HG02973 (cell line): ENCODE data around the gene DOLPP1.

Experiments
- ATAC-seq: cut with Tn5 transposase; IDR thresholded peaks from one replicate; pipeline ENCODE4 v1.9.1; 2021; ENCODE audit warnings: moderate library complexity; ENCODE audit not compliant: unreplicated experiment

DOLPP1 gene

DNA sequence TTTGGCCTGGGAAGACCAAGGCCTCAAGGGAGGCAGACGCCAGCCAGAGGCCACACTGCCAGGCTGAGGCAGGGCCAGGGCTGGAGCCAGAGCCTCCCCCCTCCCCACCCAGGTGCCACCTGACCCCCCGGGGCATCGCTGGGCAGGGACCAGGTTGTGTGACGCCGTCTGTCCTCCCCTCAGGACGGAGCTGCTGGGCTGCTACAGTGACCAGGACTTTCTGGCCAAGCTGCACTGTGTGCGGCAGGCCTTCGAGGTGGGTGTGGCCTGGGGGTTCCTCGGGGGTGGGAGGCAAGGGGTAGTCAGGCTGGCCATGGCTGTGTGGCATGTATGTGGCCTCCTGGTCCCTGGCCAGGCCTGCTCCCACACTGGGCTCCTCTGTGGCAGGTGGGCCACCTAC lies 17.9 kb upstream of the DOLPP1 start:
- no peak for ATAC-seq

DNA sequence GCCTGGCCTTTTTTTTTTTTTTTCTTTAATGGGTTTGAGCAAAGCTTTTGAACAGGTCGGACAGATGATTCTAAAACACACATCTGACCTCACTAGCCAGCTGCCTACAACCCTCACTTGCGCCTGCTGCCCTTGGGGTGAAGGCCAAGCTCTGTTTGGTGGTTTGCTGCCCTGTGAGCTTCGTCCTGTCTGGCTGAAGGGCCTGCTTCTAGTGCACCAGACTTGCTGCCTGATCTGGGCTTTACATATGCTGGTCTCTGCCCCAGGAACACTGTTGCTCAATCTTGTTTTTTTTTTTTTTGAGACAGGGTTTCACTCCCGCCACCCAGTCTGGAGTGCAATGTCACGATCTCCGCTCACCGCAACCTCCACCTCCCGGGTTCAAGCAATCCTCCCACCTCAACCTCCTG lies 16.4 kb upstream of the DOLPP1 start:
- no peak for ATAC-seq

GRCh38 chr9:129068110-129068509 lies 12.8 kb upstream of the DOLPP1 start:
- ATAC-seq = no peak

DNA sequence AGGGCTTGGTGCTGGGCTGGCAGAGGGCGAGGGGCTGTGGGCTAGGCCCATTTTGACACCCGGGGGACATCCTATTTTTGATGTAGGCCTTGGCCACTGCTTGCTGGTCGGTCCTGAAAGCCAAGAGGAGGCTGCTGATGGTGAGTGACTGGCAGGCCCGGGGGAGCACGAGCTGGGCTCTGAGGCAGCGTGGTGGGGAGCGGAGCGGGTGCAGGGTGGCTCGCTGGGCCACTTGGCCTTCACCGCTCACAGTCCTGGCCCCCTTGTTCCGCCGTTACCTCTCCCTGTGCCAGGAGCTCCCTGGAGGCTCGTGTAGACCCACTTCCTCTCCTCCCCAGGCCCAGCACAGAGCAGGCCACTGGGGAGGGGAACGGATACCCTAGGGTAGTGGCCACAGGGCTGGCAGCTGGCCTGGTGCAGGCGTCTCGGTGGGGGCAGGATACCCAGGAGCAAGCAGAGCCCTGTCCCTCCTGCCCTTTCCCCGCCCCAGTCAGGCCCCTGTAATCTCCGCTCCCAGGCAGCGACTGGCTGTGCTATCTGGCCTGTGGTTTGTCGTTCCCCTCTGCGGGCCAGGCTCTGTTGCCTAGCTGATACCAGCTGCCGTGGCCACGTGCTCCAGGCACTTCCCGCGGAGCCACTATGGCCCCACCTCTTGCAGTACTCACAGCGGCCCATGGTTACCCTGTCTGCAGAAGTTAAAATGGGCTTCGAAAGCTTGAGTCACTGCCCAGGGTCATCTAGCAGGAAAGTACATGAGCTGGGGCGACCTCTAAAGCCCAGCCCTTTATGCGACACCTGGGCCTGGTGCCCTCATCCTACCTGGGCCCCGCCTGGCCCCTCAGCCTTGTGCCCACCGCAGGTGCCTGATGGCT lies 11.7 kb upstream of the DOLPP1 start:
- ATAC-seq = peak; percentile 68

DNA sequence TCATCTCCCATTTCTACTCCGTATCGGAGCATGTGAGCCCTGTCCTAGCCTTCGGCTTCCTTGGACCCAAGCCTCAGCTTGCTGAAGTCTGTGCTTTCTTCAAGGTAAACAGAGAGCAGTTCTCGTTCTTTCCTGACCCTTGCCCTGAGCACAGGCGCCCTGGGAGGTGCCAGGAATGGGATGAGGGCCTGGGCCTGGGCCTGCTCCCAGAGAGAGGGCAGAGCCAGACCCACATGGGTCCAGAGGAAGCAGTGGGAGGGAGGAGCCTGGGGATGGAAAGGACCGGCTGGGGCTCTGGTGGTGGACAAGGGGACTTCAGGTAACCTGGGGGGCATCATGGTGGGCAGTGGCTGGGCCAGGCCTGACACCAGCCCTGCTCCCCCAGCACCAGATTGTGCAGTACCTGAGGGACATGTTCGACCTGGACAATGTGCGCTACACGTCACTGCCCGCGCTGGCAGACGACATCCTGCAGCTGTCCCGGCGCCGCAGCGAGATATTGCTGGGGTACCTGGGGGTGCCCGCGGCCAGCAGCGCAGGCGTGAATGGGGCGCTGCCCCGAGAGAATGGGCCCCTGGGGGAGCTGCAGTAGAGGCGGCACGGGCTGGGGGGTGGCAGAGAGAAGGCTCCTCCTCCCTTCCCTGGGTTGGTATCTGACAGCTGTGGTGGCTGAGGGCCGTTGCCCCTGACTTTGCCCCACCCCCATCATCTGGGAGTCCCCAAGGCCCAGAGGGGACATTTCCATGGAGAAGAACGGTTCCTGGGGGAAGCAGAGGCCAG lies 10.9 kb upstream of the DOLPP1 start:
- no peak for ATAC-seq

DNA sequence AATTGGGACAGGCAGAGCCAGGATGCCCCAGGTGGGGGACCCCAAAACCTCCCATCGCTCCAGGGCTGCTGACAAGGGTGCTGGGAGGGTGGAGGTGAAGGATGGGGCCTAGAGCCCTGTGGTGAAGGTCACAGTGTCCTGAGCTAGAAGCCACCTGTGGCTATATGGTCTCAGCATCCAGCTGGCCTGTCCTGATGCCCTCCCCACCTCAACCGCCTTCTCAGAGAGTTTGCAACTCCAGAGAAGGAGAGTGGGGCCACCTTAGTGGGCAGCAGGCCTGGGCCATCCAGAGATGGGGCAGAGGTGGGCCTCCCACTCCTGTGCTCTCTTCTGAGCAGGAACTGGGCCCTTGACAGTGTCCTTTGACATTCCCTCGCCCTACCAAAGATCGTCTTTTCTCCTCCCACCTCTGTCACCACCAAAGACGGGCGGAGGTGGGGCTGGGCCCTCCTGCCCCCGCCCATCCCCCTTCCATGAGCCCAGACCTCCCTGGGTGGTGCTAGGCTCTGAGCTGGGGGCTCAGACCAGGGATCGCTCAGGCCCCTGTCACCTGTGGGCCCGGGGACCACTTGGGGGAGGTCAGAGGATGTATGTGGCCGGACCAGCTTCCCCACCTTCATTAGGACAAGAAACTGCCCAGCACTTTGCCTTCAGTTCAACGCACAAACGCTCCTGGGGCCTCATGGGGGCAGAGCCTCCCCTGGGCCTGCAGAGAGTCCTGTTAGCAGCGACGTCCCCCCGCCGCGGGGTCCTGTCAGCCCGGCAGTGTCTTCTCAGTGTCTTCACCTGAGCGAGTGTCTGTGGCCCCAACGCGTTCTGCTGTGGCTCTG lies 10.0 kb upstream of the DOLPP1 start:
- ATAC-seq = no peak

DNA sequence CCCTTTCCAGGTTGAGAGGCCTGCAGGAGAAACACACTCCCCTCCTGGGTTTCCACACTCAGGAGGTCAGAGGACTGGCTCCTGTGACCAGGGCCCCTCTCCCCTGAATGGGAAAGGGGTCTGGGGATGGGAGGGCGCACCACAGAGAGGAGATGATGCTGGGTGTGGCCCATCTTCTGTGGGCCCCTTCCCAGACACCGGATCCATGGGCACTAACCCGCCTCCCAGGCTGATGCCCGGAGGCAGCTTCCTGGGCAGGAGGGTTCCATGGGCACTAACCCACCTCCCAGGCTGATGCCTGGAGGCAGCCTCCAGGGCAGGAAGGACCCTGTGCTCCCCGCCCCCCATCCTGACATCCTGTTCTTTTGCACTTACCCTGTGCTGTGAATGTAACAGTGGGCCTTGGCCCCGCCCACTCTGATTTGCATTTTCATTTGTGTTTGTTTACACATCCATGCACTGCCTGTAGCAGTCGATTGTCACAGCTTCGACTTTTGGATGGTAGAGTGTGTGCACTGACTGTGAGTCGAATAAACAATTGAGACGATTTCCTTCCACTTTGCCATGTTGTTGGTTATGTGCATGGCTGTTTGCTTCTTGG lies 9.3 kb upstream of the DOLPP1 start:
- no peak for ATAC-seq

DNA sequence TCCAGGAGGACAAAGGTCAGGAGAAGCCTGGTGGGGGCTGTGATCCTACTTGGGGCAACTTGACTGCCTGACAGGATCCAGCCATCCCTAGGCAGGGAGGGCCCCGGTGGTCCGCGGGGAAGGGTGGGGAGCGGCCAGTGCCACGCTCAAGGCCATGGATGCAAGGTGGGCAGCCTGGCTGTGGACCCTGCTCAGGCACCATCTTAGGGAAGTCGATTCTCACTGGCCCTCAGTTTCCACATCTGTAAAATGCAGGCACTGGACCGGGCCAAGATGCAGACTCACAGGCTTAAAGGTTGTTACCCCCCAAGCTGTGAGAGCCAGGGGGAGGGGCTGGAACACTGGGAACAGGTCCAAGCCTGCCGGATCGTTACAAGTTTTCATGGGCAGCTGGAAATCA lies 8.7 kb upstream of the DOLPP1 start:
- ATAC-seq = no peak

DNA sequence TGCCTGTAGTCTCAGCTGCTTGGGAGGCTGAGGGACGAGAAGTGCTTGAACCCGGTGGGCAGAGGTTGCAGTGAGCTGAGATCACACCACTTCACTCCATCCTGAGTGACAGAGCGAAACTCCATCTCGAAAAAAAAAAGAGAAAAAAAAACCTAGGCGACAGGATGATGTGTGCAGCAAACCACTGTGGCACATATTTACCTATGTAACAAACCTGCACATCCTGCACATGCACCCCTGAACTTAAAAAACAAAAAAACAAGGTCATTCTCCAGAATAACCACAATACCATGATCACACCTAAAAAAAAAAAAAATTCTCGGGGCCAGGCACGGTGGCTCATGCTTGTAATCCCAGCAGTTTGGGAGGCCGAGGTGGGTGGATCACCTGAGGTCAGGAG lies 7.5 kb upstream of the DOLPP1 start:
- no peak for ATAC-seq

DNA sequence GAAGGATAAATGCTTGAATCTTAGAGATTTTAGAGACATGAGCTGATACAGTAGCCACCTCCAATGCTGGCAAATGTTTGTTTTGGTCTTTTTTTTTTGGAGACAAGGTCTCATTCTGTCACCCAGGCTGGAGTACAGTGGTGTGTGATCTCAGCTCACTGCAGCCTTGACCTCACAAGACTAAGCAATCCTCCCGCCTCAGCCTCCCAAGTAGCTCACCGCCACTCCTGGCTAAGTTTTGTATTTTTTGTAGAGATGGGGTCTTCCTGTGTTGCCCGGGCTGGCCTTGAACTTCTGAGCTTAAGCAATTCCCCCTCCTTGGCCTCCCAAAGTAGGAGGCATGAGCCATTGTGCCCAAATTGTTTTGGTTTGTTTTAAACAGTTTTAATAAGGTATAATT lies 6.8 kb upstream of the DOLPP1 start:
- ATAC-seq = no peak

- ATAC-seq = no peak
These were observed 4.8 kb upstream of the DOLPP1 start for GRCh38 chr9:129075996-129076639.

GRCh38 chr9:129076640-129077037 lies 4.3 kb upstream of the DOLPP1 start:
- ATAC-seq = no peak

- no peak for ATAC-seq
These were observed 3.7 kb upstream of the DOLPP1 start for GRCh38 chr9:129077236-129077635.

DNA sequence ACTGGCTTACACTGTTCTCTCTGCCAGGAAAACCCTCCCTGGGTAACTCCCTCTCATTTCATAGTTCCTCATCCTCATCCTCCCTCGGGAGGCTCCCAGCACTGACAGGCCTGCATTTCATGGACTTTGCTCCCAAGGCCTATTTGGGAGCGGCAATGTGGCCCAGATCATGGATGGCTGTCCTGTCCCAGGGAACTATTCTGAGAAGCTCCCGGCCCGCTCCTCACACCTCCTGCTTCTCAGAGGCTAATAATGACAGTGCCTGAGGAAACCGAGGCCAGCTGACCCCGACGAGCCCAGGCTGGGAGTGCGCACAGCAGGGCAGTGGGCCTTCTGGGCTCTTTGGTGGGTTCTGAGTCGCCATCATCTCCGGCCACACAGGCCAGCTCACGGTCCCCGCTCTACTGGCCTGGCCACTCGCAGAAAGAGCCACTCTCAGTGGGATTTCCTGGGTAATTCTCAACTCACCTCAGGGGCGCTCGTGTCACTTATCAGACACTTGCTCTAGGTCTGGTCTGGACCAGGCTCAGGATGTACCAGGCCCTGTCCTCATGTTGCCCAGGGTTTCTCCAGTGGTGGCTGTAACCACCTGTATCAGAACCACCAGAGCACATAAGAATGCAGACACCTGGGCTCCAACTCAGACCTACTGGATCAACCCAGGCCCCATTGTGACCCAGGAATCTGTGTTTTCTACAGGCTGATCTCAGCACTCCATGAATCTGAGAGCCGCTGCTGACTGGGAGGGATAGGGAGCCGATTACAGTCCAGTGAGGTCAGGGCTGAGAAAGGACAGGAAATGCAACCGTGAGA lies 2.0 kb upstream of the DOLPP1 start:
- ATAC-seq = no peak

DNA sequence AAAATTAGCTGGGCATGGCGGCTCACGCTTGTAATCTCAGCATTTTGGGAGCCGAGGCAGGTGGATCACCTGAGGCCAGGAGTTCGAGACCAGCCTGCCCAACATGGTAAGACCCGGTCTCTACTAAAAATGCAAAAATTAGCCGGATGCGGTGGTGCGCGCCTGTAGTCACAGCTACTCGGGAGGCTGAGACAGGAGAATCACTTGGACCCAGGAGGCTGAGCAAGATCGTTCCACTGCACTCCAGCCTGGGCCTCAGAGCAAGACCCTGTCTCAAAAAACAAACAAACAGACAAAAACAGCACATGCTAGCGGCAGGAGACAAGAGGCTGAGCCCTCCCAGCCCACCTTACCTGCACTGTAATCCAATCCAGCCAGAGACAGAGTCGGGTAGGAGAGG lies 1.1 kb upstream of the DOLPP1 start:
- no peak for ATAC-seq

- no peak for ATAC-seq
These were observed 662 bp upstream of the DOLPP1 start for GRCh38 chr9:129080298-129080600.

DNA sequence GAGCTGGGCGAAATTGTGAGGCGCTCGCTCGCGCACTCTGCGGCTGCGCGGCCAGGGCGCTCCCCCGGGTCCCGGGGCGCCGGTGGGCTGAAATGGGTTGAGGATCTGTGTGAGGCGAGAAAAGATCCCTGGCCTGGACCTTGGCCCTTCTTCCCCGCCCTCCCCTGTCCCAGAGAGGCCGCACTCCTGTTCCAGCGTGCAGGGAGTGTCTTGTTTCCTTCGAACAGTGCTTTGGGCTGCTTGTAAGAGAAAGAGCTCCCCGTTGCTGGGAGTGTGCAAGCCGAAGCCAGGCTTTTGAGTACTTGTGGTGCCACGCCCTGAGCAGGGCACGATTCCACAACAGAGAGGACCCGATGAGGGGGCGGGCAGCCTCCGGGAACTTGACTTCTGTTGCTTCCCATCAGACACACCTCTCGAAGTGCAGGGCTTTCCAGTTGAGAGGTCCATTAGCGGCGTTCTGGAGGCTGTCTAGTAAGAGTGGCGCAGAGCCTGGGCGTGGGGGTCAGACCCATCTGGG lies 535 bp downstream of the DOLPP1 start:
- no peak for ATAC-seq

DNA sequence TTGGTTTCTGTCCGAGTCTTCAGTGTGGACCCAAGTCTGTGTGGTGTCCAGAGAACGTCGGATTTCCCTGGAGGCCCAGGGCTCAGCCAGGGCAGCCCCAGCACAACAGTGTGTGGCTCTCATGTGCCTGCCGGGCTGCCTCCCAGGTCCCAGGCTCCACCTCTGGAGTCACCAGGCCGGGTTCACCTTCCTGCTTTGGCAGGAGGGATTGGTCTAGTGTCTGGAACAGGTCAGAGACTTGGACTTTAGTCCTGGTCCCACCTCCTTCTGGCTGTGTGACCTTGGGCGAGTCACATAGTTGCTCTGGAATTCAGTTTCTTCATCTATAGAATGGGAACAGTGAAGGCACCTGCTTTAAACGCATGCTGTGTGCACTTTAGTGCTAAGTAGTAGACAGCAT lies 3.2 kb downstream of the DOLPP1 start:
- ATAC-seq = no peak

GRCh38 chr9:129089246-129089645 lies 8.3 kb downstream of the DOLPP1 start:
- ATAC-seq = no peak
